Astrocyte of the cerebellum (primary cell): Measurements from ENCODE around the gene KCNN2.
A peak's percentile ranks its signal among the peaks of the same experiment; 100 is the strongest.

ENCODE experiments used
- DNase-seq: peaks from one replicate; pipeline ENCODE4 v3.0.0-alpha.2; 2011; ENCODE audit warnings: low read depth
- H3K4me3 ChIP-seq: 2 replicates; pipeline ENCODE4 v1.5.1; 2011; ENCODE audit warnings: mild to moderate bottlenecking, low read depth, low read length, moderate library complexity
- CTCF ChIP-seq: IDR thresholded peaks from 2 replicates; pipeline ENCODE4 v1.5.1; 2012; ENCODE audit warnings: low read length, low read depth, moderate library complexity, mild to moderate bottlenecking; ENCODE audit errors: missing control alignments
- in situ Hi-C: cut with HindIII; loops from 2 replicates; pipeline ENCODE4 v1.10.0; 2017; ENCODE audit warnings: low sequenced_read_pairs

The KCNN2 gene

GRCh38 chr5:114332925-114333324, 28.9 kb upstream of the KCNN2 start:
- in situ Hi-C loops = no loop called here
- TF ChIP-seq CTCF = no peak
- DNase-seq = no peak
- H3K4me3 ChIP-seq = no peak overlapping the region

GRCh38 chr5:114335391-114335790, 26.5 kb upstream of the KCNN2 start:
- DNase-seq = no peak
- in situ Hi-C loops = no loop called here
- no peak overlapping the region for H3K4me3 ChIP-seq
- TF ChIP-seq CTCF = no peak

GRCh38 chr5:114339108-114339507, 22.8 kb upstream of the KCNN2 start:
- no peak for DNase-seq
- in situ Hi-C loops = no loop called here
- H3K4me3 ChIP-seq = no peak overlapping the region
- TF ChIP-seq CTCF = no peak

GRCh38 chr5:114346181-114346580, 15.7 kb upstream of the KCNN2 start:
- in situ Hi-C loops = no loop called here
- H3K4me3 ChIP-seq = no peak overlapping the region
- no peak for TF ChIP-seq CTCF
- DNase-seq = no peak

GRCh38 chr5:114355086-114355830, 6.6 kb upstream of the KCNN2 start:
- no peak for DNase-seq
- no peak overlapping the region for H3K4me3 ChIP-seq
- no peak for TF ChIP-seq CTCF
- in situ Hi-C loops = no loop called here

- in situ Hi-C loops = no loop called here
- DNase-seq = no peak
- TF ChIP-seq CTCF = no peak
- no peak overlapping the region for H3K4me3 ChIP-seq
These were observed 3.5 kb upstream of the KCNN2 start for GRCh38 chr5:114358329-114358728.

GRCh38 chr5:114360357-114360756, 1.5 kb upstream of the KCNN2 start:
- H3K4me3 ChIP-seq = peak overlapping the region; percentile 48
- TF ChIP-seq CTCF = no peak
- no peak for DNase-seq
- in situ Hi-C loops = no loop called here
